KOPT-K1 (cell line): ENCODE measurements around the gene LITAFD.
A peak's percentile ranks its signal among the peaks of the same experiment; 100 is the strongest.

Source experiments
- H3K27ac ChIP-seq: fragments of 200-600 bp; sonication (generic); 2 replicates; pipeline ENCODE4 v1.5.1; 2016; ENCODE audit warnings: antibody characterized with exemption, mild to moderate bottlenecking, low read depth, low read length; ENCODE audit not compliant: poor library complexity, severe bottlenecking
- H3K36me3 ChIP-seq: fragments of 200-600 bp; sonication (generic); 2 replicates; pipeline ENCODE4 v1.5.1; 2017; ENCODE audit warnings: antibody characterized with exemption, mild to moderate bottlenecking, low read length, moderate library complexity; ENCODE audit not compliant: insufficient read depth
- H3K9me3 ChIP-seq: fragments of 200-600 bp; sonication (generic); 2 replicates; pipeline ENCODE4 v1.5.1; 2017; ENCODE audit warnings: antibody characterized with exemption, low read length, mild to moderate bottlenecking; ENCODE audit not compliant: insufficient read depth, poor library complexity, severe bottlenecking

Gene LITAFD

GRCh38 chr16:8893426-8893825 is 11.3 kb downstream of the LITAFD start:
- Histone ChIP-seq H3K27ac (no peak overlapping the region), H3K36me3 (peaks cover 100% of the 10 kb centered on the region), H3K9me3 (no peaks in the 10 kb centered on the region)

GRCh38 chr16:8893976-8894690 is 12.0 kb downstream of the LITAFD start:
- H3K9me3 ChIP-seq = no peaks in the 10 kb centered on the region
- no peak overlapping the region for H3K27ac ChIP-seq
- H3K36me3 ChIP-seq = peaks cover 100% of the 10 kb centered on the region

GRCh38 chr16:8894736-8895334 is 12.7 kb downstream of the LITAFD start:
- H3K27ac ChIP-seq = no peak overlapping the region
- no peaks in the 10 kb centered on the region for H3K9me3 ChIP-seq
- H3K36me3 ChIP-seq = peaks cover 100% of the 10 kb centered on the region

GRCh38 chr16:8898660-8899318 is 16.6 kb downstream of the LITAFD start:
- no peak overlapping the region for H3K27ac ChIP-seq
- peaks cover 100% of the 10 kb centered on the region for H3K36me3 ChIP-seq
- no peaks in the 10 kb centered on the region for H3K9me3 ChIP-seq

GRCh38 chr16:8899709-8900317 is 17.7 kb downstream of the LITAFD start:
- Histone ChIP-seq H3K36me3 (peaks cover 98% of the 10 kb centered on the region), H3K27ac (no peak overlapping the region)

GRCh38 chr16:8900343-8900742 is 18.2 kb downstream of the LITAFD start:
- H3K9me3 ChIP-seq = no peaks in the 10 kb centered on the region
- no peak overlapping the region for H3K27ac ChIP-seq
- peaks cover 98% of the 10 kb centered on the region for H3K36me3 ChIP-seq

More at GRCh38 chr16:8899709-8900317, 17.7 kb downstream of the LITAFD start:
- no peaks in the 10 kb centered on the region for H3K9me3 ChIP-seq

- H3K27ac ChIP-seq = no peak overlapping the region
- H3K36me3 ChIP-seq = peaks cover 98% of the 10 kb centered on the region
- no peaks in the 10 kb centered on the region for H3K9me3 ChIP-seq
These were observed 19.2 kb downstream of the LITAFD start for GRCh38 chr16:8901320-8901861.

- Histone ChIP-seq H3K36me3 (peaks cover 98% of the 10 kb centered on the region), H3K27ac (no peak overlapping the region), H3K9me3 (no peaks in the 10 kb centered on the region)
These were observed 20.9 kb downstream of the LITAFD start for GRCh38 chr16:8903004-8903403.

- Histone ChIP-seq H3K9me3 (no peaks in the 10 kb centered on the region), H3K36me3 (peaks cover 98% of the 10 kb centered on the region), H3K27ac (no peak overlapping the region)
These were observed 21.9 kb downstream of the LITAFD start for GRCh38 chr16:8904018-8904430.

- Histone ChIP-seq H3K9me3 (no peaks in the 10 kb centered on the region), H3K36me3 (peaks cover 98% of the 10 kb centered on the region), H3K27ac (peak overlapping the region; percentile 3)
These were observed 23.1 kb downstream of the LITAFD start for GRCh38 chr16:8905168-8905762.

GRCh38 chr16:8905795-8906591 is 23.8 kb downstream of the LITAFD start:
- peak overlapping the region; percentile 3 for H3K27ac ChIP-seq
- peaks cover 98% of the 10 kb centered on the region for H3K36me3 ChIP-seq
- H3K9me3 ChIP-seq = no peaks in the 10 kb centered on the region

- peaks cover 98% of the 10 kb centered on the region for H3K36me3 ChIP-seq
- no peak overlapping the region for H3K27ac ChIP-seq
- H3K9me3 ChIP-seq = no peaks in the 10 kb centered on the region
These were observed 24.9 kb downstream of the LITAFD start for GRCh38 chr16:8907096-8907495.

GRCh38 chr16:8908810-8909468 is 26.8 kb downstream of the LITAFD start:
- Histone ChIP-seq H3K36me3 (peaks cover 91% of the 10 kb centered on the region), H3K27ac (peak overlapping the region; percentile 26), H3K9me3 (no peaks in the 10 kb centered on the region)

GRCh38 chr16:8910811-8911210 is 28.7 kb downstream of the LITAFD start:
- H3K9me3 ChIP-seq = no peaks in the 10 kb centered on the region
- H3K36me3 ChIP-seq = peaks cover 93% of the 10 kb centered on the region
- peak overlapping the region; percentile 72 for H3K27ac ChIP-seq
